ENCODE results near the gene GPD2. TPM values are rescaled to one million over a fixed set of nuclear protein-coding genes. Genes with fewer than 3 reads are reported as not detected.

Gene GPD2
- total and polyA plus RNA-seq, 2 of the 4 experiments (the other 2 are of a cell fraction): 20.4 to 100 TPM

GRCh38 chr2:156459720-156460119 lies 23.5 kb downstream of the GPD2 start:
- Histone ChIP-seq H4K20me1 (ENCODE audit: insufficient read depth, low read length) (no peaks in the 10 kb centered on the region), H3K9me3 (ENCODE audit: control insufficient read depth, insufficient read depth, low read length) (no peaks in the 10 kb centered on the region), H3K23ac (ENCODE audit: low read depth, low read length) (0 out of 2 replicates have a peak overlapping the region, but pooled peaks have one; percentile 18), H3K14ac (replicated peaks; ENCODE audit: low read depth, low read length) (0 out of 2 replicates have a peak overlapping the region, but pooled peaks have one; percentile 5), H3K79me1 (ENCODE audit: low read depth in 1 of 2, low read length in 2 of 2) (peaks cover 36 to 47% of the 10 kb centered on the region in 2 experiments), H3K18ac (ENCODE audit: low read depth, low read length) (no peak overlapping the region), H3K27ac (ENCODE audit: insufficient read depth, low read length) (no peak overlapping the region), H2AFZ (replicated peaks; ENCODE audit: low read length, poor library complexity) (no peak overlapping the region), H3K4me2 (ENCODE audit: low read depth, low read length) (no peak overlapping the region), H3K56ac (ENCODE audit: extremely low read depth, insufficient read depth, low read length) (no peak overlapping the region), H3K27me3 (ENCODE audit: control insufficient read depth, insufficient read depth, low read length) (no peaks in the 10 kb centered on the region), H2AK5ac (ENCODE audit: low read depth, low read length) (no peak overlapping the region), H2BK20ac (ENCODE audit: low read depth, low read length) (no peak overlapping the region), H3K4ac (ENCODE audit: low read depth, low read length) (no peak overlapping the region), H3K9ac (ENCODE audit: low read depth, low read length) (no peak overlapping the region), H4K5ac (ENCODE audit: low read depth, low read length) (no peak overlapping the region), H3K9me1 (ENCODE audit: insufficient read depth, low read length) (peaks cover 4% of the 10 kb centered on the region), H4K8ac (ENCODE audit: low read depth in 2 of 2, low read length in 2 of 2) (no peak overlapping the region), H3K4me3 (ENCODE audit: insufficient read depth, low read depth, low read length) (no peak overlapping the region), H2AK9ac (replicated peaks; ENCODE audit: low read depth, low read length, poor library complexity) (no peak overlapping the region), H2BK5ac (ENCODE audit: low read depth, low read length, poor library complexity, severe bottlenecking) (no peak overlapping the region), H2BK120ac (ENCODE audit: low read depth, low read length) (0 out of 2 replicates have a peak overlapping the region, but pooled peaks have one; percentile 4), H4K91ac (ENCODE audit: insufficient read depth, low read depth, low read length) (0 out of 2 replicates have a peak overlapping the region, but pooled peaks have one; percentile 2), H2BK15ac (ENCODE audit: low read depth, low read length) (no peak overlapping the region), H3K4me1 (ENCODE audit: control insufficient read depth, insufficient read depth, low read length) (peaks cover 7% of the 10 kb centered on the region), H3K36me3 (ENCODE audit: control insufficient read depth, insufficient read depth, low read length) (no peaks in the 10 kb centered on the region)
- WGBS, 2 experiments (ENCODE audit: extremely low coverage in 2 of 2, insufficient read length in 1 of 2): 86% methylated on average over 2 of the region's 4 CpGs; no CpG with 5 or more reads in 1 of the 2 experiments
- BruUV-seq (replicated peaks): no TSS peak
- intact Hi-C loops (cut with micrococcal nuclease): loop anchor here (10.0 kb wide), 1 partner anchor 125 kb away; the partner anchor contains the start of gene NR4A2
- no peak for TF ChIP-seq RFX5 (IDR thresholded peaks at IDR 0.05; ENCODE audit: low read depth, low read length)
- no peak for TF ChIP-seq CTCF (conservative IDR thresholded peaks at IDR 0.05; ENCODE audit: low read depth, low read length)
- no peak for TF ChIP-seq NFE2L2 (IDR thresholded peaks at IDR 0.05; ENCODE audit: low read depth, low read length)
- TF ChIP-seq RCOR1 (IDR thresholded peaks at IDR 0.05; ENCODE audit: insufficient replicate concordance, low read length): no peak
- TF ChIP-seq USF2 (IDR thresholded peaks at IDR 0.05; ENCODE audit: low read depth, low read length): no peak
- no peak for TF ChIP-seq ELK1 (IDR thresholded peaks at IDR 0.05; ENCODE audit: borderline replicate concordance, low read depth, low read length)
- no peak for TF ChIP-seq RAD21 (IDR thresholded peaks at IDR 0.05; ENCODE audit: low read length)
- TF ChIP-seq CHD1 (IDR thresholded peaks at IDR 0.05; ENCODE audit: low read depth, low read length): no peak
- no peak for TF ChIP-seq POLR2A (IDR thresholded peaks at IDR 0.05; ENCODE audit: low read depth, low read length)
- dilution Hi-C loops (cut with HindIII; ENCODE audit: low sequenced_read_pairs, unreplicated experiment): no loop called here
- in situ Hi-C loops (cut with MboI; ENCODE audit: low sequenced_read_pairs): no loop called here
- CTCF ChIA-PET: interaction anchor here (0.6 kb wide), 1 partner anchor 112 kb away, joined by 4 read pairs; no protein-coding TSS in a partner anchor
- ATAC-seq (ENCODE audit: low read depth) (no peak), DNase-seq (no peak)
- POLR2A ChIA-PET (ENCODE audit: unreplicated experiment): no interaction called here

Measured in IMR-90 (cell line).